ENCODE data around the gene ADRA2B.

DNA sequence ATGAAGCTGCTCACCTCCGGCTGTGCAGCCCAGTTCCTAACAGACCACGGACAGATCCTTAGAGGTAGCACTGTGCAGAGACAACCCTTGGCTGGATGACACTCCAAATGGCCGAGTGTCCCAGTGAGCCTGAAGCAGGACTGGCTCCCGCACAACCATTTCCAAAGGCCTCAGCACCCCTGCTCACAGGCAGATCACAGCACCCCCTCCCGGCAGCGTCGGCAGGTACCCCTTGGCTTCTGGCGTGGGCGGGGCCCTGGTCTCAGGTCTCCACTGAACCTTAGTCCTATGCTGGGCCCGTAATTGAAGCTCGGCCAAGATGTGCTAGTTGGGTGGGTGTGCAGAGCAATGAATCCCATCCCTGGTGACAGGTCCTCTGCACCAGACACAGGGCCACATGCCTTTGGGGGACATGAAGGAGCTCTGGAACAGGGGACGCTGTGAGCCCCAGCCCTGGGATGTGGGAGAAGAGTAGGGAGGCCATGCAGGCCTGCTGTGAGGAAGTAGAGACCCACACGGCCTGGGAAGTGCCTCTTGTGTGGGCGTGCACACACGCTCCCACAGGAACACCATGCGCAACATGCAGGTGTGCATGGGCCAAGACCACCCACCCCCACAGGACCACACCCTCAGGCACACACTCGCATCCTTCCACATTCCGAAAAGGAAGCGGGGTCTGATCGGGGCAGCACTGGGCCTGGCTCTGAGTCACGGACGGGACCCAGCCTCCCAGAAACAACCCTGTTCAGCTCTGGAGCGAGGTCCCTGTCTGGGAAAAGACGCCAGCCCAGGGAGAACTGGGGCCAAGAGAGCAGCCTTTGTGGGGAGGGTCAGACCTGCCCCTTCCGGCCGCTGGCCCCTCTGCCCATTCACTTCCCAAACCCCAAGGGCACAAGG is 26.1 kb upstream of the ADRA2B start:
- no peak for TF ChIP-seq POLR2A (IDR thresholded peaks at IDR 0.05)
- TF ChIP-seq CTCF (IDR thresholded peaks at IDR 0.05) = no peak
